Activated naive CD8-positive, alpha-beta T cell (primary cell): Measurements from ENCODE around the gene FILIP1.

Experiments used
- H3K27ac Mint-ChIP-seq: one replicate; pipeline ENCODE4 v1.8.0; 2021; ENCODE audit warnings: mixed read lengths
- H3K27me3 Mint-ChIP-seq: one replicate; pipeline ENCODE4 v1.8.0; 2021; ENCODE audit warnings: mixed read lengths
- H3K36me3 Mint-ChIP-seq: one replicate; pipeline ENCODE4 v1.8.0; 2021; ENCODE audit warnings: mixed read lengths
- H3K4me1 Mint-ChIP-seq: one replicate; pipeline ENCODE4 v1.8.0; 2021; ENCODE audit warnings: low read depth, mixed read lengths
- H3K4me3 Mint-ChIP-seq: one replicate; pipeline ENCODE4 v1.8.0; 2021; ENCODE audit warnings: mild to moderate bottlenecking, mixed read lengths
- H3K9me3 Mint-ChIP-seq: one replicate; pipeline ENCODE4 v1.8.0; 2021; ENCODE audit warnings: low read depth, mixed read lengths

The FILIP1 gene

DNA sequence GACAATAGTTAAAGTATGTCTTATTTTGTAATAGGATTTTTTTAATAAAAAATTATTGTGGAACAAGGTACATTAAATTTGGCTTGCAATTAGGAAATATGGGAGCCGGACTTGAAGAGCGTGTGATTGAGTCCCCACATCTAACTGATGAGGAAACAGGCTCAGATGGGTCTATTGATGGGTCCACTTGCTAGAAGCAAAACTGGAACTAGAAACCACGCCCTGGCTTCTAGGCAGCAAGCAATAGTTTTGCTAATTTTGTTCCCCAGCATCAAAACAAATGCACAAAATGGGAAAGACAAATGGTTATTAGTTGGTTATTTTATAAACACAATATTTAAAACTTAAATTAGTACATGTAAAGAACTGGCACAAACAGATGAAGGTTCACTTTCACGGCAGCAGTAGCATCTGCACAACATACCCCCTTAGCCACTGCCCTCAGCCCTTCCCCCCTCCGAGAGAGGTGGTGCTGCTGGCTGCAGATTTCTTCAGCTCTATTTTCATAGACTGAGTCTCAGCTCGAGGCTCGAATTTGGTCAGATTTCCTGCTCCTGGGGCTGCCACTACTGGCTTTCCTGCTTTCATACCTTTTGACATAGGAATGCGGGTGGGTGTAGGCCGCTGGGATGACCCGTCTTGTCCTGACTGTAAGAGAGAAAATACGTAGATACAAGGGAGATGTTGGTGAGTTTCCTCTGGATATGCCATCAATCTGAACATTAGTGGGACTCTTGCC, 185.2 kb downstream of the FILIP1 start:
- Mint-ChIP-seq H3K9me3 (no peaks in the 10 kb centered on the region), H3K36me3 (no peaks in the 10 kb centered on the region), H3K4me3 (no peak overlapping the region), H3K27ac (no peak overlapping the region), H3K27me3 (peaks cover 2% of the 10 kb centered on the region), H3K4me1 (no peaks in the 10 kb centered on the region)

GRCh38 chr6:75307364-75308004, 186.1 kb downstream of the FILIP1 start:
- Mint-ChIP-seq H3K36me3 (no peaks in the 10 kb centered on the region), H3K4me3 (no peak overlapping the region), H3K27me3 (peaks cover 2% of the 10 kb centered on the region)

DNA sequence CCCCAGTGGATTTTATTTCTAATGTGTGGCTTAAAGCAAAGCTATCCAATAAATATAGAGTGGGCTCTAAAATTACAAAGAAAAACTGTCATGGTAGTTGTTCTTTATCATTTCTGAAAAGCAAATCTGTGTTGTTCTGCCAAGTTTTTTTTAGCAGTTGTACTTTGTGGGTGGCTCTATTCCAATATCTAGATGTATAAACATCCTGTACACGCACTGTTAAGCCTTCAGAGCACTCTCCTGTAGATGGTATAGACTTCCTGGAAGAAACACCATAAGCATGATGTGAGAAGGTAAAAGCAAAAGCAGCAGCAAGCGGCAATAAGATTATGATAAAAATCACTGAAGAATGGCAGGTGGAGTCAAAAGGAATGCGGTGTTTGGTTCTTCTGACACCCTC, 187.5 kb downstream of the FILIP1 start:
- Mint-ChIP-seq H3K9me3 (no peaks in the 10 kb centered on the region), H3K27me3 (peaks cover 2% of the 10 kb centered on the region), H3K27ac (no peak overlapping the region), H3K4me1 (no peaks in the 10 kb centered on the region), H3K4me3 (no peak overlapping the region), H3K36me3 (no peaks in the 10 kb centered on the region)

More at GRCh38 chr6:75307364-75308004, 186.1 kb downstream of the FILIP1 start:
- Mint-ChIP-seq H3K9me3 (no peaks in the 10 kb centered on the region), H3K27ac (no peak overlapping the region), H3K4me1 (no peaks in the 10 kb centered on the region)

DNA sequence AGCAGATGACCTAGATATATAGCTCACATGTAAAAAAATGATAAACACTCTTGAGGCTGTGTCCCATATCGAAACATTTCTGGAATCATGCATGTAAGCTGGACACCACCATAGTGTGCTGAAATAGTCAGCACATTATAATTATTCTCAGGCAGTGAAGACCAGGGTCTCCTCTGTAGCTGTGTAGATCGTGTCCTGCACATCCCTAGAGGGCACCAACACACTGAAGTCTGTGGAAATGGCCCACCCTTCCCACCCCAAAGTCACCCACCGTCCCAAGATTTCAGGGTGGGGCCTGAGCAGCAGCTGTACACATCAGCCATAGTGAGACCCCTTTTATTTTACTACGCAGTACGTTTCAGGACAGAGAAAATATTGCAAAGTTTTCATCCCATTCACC, 188.0 kb downstream of the FILIP1 start:
- no peaks in the 10 kb centered on the region for H3K4me1 Mint-ChIP-seq
- H3K9me3 Mint-ChIP-seq = no peaks in the 10 kb centered on the region
- H3K27me3 Mint-ChIP-seq = no peaks in the 10 kb centered on the region
- H3K4me3 Mint-ChIP-seq = no peak overlapping the region
- H3K36me3 Mint-ChIP-seq = no peaks in the 10 kb centered on the region
- no peak overlapping the region for H3K27ac Mint-ChIP-seq

DNA sequence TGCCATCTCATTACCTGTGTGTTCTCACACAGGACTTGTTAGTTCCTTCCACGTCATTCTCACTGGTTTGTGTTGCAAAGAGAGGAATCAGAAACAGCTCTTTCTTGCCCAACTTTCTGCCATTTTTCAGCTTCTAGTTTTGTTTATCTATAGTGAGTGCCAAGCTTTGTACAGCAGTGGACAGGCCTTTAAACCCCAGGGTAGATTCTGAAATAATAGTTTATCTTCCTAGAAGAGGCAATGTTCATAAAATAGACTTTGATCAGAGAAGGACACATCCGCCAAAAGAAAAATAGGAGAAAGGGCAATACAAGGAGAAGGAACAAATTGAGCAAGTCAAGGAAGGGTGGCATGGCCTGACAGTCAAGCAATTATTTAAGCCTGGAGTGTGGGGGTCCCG, 191.3 kb downstream of the FILIP1 start:
- H3K36me3 Mint-ChIP-seq = no peaks in the 10 kb centered on the region
- no peaks in the 10 kb centered on the region for H3K4me1 Mint-ChIP-seq
- no peaks in the 10 kb centered on the region for H3K27me3 Mint-ChIP-seq
- H3K9me3 Mint-ChIP-seq = no peaks in the 10 kb centered on the region
- no peak overlapping the region for H3K4me3 Mint-ChIP-seq
- no peak overlapping the region for H3K27ac Mint-ChIP-seq

- Mint-ChIP-seq H3K36me3 (no peaks in the 10 kb centered on the region), H3K9me3 (no peaks in the 10 kb centered on the region), H3K4me1 (no peaks in the 10 kb centered on the region), H3K27ac (no peak overlapping the region), H3K4me3 (no peak overlapping the region), H3K27me3 (no peaks in the 10 kb centered on the region)
These were observed 192.1 kb downstream of the FILIP1 start for GRCh38 chr6:75301537-75301936.

GRCh38 chr6:75301088-75301487, 192.5 kb downstream of the FILIP1 start:
- no peak overlapping the region for H3K27ac Mint-ChIP-seq
- no peaks in the 10 kb centered on the region for H3K36me3 Mint-ChIP-seq
- no peak overlapping the region for H3K4me3 Mint-ChIP-seq
- H3K9me3 Mint-ChIP-seq = no peaks in the 10 kb centered on the region
- no peaks in the 10 kb centered on the region for H3K4me1 Mint-ChIP-seq
- no peaks in the 10 kb centered on the region for H3K27me3 Mint-ChIP-seq

- no peak overlapping the region for H3K27ac Mint-ChIP-seq
These were observed 193.1 kb downstream of the FILIP1 start for GRCh38 chr6:75300531-75300855.

GRCh38 chr6:75299801-75300530, 193.6 kb downstream of the FILIP1 start:
- Mint-ChIP-seq H3K36me3 (no peaks in the 10 kb centered on the region), H3K4me3 (no peak overlapping the region), H3K4me1 (no peaks in the 10 kb centered on the region), H3K9me3 (no peaks in the 10 kb centered on the region), H3K27ac (no peak overlapping the region), H3K27me3 (no peaks in the 10 kb centered on the region)

More at GRCh38 chr6:75300531-75300855, 193.1 kb downstream of the FILIP1 start:
- Mint-ChIP-seq H3K4me1 (no peaks in the 10 kb centered on the region), H3K9me3 (no peaks in the 10 kb centered on the region), H3K4me3 (no peak overlapping the region), H3K36me3 (no peaks in the 10 kb centered on the region), H3K27me3 (no peaks in the 10 kb centered on the region)

DNA sequence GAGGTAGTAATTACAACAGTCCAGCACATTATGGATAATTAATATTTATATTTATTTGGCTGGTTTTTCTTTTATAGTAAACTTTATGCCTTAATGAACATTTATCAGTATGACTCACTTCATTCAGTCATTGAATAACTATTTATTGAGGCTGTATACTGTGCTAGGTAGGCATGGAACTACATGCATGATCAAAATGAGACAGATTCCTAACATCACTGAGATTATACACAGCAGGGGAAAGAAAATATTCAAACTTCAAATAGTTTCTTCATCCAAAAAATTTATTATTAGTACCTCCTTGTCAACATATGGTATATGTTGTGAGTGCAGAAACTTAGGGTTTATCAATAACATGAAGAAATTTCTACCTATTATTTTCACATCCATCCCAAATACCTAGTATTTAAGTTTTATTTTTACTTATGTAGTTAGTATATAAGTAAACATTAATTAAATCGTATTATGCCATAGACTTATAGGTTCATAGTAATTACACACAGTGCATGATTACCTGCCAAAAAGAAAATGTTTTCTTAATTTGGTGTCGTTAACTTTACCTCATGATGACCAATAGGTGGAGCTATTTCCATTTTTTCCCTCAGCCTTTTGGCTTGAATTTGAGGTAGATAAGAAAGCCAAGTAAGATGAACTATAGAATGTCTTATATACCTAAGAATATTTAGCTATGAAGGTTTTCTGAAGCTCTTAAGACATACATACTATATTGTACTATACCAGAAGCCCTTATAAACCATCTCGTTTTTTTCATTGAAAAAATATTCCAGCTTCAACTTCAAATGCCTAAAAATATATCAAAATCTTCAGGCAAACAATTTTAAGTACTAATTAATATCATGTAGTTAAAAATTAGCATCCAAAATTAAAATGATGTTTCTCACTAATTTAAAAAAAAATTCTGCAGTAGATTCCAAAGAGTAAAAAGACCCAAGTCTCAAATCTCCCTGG, 196.5 kb downstream of the FILIP1 start:
- Mint-ChIP-seq H3K27ac (no peak overlapping the region), H3K4me3 (no peak overlapping the region), H3K27me3 (no peaks in the 10 kb centered on the region), H3K4me1 (no peaks in the 10 kb centered on the region), H3K9me3 (no peaks in the 10 kb centered on the region), H3K36me3 (no peaks in the 10 kb centered on the region)

DNA sequence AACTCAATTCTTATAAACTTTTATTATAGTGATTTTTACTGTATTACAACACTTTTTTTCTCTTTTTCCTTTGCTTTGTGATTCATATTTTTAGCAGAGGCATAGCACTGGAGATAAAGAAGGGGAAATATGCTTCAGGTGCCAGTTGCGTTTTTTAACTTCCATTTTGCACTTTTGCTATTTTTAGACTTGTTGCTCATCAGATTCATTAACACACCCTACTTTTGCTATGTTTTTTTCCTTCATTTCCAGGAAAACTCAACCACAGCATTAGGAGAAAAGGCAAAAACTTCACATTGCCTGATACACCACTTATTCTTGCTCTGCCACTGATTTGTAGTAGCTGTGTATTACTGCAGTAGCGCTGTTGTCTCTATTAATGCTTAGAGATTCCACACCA, 201.0 kb downstream of the FILIP1 start:
- Mint-ChIP-seq H3K36me3 (no peaks in the 10 kb centered on the region), H3K4me1 (peaks cover 9% of the 10 kb centered on the region), H3K27ac (no peak overlapping the region), H3K27me3 (no peaks in the 10 kb centered on the region), H3K4me3 (no peak overlapping the region), H3K9me3 (no peaks in the 10 kb centered on the region)

DNA sequence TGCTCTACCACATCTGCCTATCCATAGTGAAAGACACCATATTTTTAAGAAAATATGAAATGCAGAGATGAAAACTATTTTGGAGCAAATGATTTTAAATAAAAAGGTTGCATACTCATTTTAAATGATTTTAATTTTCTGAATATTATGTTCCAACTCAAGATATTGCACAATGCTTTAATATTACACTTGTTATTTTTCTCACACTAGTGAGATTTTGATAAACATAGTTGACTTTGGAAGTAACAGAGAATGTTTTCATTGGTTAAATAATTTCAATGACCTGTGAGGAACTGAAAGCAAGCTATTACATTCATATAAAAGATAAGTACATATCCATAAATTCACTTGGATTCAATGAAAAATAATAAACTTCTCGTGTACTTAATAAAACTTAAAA, 201.9 kb downstream of the FILIP1 start:
- no peak overlapping the region for H3K27ac Mint-ChIP-seq
- no peaks in the 10 kb centered on the region for H3K36me3 Mint-ChIP-seq
- H3K4me1 Mint-ChIP-seq = peaks cover 17% of the 10 kb centered on the region
- no peaks in the 10 kb centered on the region for H3K27me3 Mint-ChIP-seq
- no peak overlapping the region for H3K4me3 Mint-ChIP-seq
- H3K9me3 Mint-ChIP-seq = no peaks in the 10 kb centered on the region

GRCh38 chr6:75291331-75291730, 202.3 kb downstream of the FILIP1 start:
- Mint-ChIP-seq H3K36me3 (no peaks in the 10 kb centered on the region), H3K4me3 (no peak overlapping the region), H3K27me3 (no peaks in the 10 kb centered on the region), H3K27ac (no peak overlapping the region), H3K4me1 (peaks cover 21% of the 10 kb centered on the region), H3K9me3 (no peaks in the 10 kb centered on the region)

- no peaks in the 10 kb centered on the region for H3K36me3 Mint-ChIP-seq
- H3K9me3 Mint-ChIP-seq = no peaks in the 10 kb centered on the region
- no peaks in the 10 kb centered on the region for H3K27me3 Mint-ChIP-seq
- H3K4me1 Mint-ChIP-seq = peaks cover 24% of the 10 kb centered on the region
- H3K4me3 Mint-ChIP-seq = no peak overlapping the region
- no peak overlapping the region for H3K27ac Mint-ChIP-seq
These were observed 203.3 kb downstream of the FILIP1 start for GRCh38 chr6:75290136-75290945.
